GM10266 (cell line): ENCODE data around the gene EXD2.

ENCODE experiments used
- DNase-seq: peaks from one replicate; pipeline ENCODE4 v3.0.0; 2012; ENCODE audit errors: extremely low spot score
- TF ChIP-seq, protein P1 (sequence below): IDR thresholded peaks from 2 replicates; pipeline ENCODE4 v1.5.1; 2012; ENCODE audit warnings: mild to moderate bottlenecking, low read depth; ENCODE audit not compliant: control insufficient read depth, insufficient read depth; ENCODE audit errors: missing control alignments

Gene EXD2

DNA sequence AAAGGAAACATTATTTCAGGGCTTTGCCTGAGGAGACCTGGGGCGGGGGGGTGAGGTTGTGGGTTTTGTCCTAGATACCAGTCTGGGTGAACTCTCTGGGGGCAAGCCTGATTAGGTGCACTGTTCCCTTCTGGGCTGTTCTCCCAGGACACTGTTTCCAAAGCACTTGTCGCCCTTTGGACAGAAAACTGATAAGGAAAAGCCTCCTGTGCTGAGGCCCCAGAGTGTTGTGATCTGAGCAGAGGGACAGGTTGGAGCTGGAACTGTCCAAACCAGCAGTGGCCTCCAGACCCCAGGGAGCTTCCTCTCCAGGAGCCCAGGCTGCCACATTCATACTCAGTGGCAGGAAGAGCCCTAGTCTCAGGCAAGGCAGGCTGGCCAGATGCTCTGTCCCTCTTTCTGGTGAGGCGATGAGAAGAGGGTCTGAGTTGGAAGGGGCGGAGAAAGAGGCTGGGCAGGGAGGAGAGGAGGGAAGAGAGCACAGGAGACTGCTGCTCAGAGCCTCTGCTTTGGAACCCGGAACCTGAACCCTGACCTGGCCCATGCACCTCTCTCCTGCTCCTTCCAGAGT lies 70.5 kb downstream of the EXD2 start:
- no peak for DNase-seq
- TF ChIP-seq, protein P1, sequence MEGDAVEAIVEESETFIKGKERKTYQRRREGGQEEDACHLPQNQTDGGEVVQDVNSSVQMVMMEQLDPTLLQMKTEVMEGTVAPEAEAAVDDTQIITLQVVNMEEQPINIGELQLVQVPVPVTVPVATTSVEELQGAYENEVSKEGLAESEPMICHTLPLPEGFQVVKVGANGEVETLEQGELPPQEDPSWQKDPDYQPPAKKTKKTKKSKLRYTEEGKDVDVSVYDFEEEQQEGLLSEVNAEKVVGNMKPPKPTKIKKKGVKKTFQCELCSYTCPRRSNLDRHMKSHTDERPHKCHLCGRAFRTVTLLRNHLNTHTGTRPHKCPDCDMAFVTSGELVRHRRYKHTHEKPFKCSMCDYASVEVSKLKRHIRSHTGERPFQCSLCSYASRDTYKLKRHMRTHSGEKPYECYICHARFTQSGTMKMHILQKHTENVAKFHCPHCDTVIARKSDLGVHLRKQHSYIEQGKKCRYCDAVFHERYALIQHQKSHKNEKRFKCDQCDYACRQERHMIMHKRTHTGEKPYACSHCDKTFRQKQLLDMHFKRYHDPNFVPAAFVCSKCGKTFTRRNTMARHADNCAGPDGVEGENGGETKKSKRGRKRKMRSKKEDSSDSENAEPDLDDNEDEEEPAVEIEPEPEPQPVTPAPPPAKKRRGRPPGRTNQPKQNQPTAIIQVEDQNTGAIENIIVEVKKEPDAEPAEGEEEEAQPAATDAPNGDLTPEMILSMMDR, result no peak

DNA sequence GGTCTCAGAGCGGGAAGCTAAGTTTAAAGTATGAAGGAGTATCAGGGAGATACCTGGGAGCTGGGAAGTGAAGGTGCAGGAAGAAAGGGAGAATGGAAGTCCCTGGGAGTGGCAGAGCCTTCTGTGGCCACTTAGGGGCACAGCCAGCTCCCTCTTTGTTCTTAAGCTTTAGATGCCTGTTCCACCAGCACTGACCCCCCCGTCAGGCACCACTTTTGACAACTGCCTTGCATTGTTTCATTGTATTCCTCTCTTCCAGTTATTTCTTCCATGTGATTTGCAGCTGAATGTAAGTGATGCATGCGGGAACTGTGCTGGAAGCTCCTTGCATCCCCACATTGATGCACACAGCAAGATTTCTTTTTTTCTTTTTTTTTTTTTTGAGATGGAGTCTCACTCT lies 71.2 kb downstream of the EXD2 start:
- DNase-seq, result no peak
- TF ChIP-seq, protein P1, result no peak

DNA sequence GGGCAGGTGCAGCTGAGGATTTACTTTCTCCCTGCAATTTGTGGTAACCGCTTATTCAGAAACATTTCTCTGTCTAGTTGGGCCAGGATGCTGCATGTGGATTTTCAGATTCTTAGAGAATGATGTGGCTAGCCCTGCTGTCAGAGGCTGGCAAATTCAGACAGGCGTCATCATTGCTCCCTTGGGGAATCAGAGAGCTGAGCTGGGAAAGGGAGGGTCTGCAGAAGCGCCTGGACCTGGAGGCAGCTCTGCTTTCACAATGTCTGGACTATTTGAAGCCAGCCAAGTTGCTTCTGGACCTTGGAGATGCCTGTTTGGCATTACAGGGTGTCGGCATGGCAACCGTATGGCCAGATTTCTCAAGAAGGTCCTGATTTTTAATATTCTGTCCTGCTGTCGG lies 72.1 kb downstream of the EXD2 start:
- TF ChIP-seq, protein P1, result no peak
- DNase-seq, result no peak

DNA sequence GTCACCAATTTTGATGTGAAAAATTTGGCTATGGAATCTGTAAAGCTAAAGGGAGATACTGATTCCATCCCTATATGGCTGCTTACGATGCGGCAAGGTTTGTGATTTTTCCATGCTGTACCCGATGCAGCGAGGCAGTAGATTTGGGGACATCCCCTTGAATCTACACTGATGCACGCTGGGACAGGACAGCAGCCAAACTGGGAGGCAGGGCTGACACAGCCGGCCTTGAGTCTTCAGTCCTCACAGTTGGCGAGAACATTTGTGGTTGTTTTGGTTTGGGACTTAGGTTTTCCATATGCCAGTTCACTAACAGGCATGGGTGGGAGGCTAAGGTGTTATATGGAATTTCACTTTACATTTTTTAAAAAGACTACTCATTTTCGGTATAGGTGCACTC lies 72.5 kb downstream of the EXD2 start:
- TF ChIP-seq, protein P1, result no peak
- DNase-seq, result no peak

DNA sequence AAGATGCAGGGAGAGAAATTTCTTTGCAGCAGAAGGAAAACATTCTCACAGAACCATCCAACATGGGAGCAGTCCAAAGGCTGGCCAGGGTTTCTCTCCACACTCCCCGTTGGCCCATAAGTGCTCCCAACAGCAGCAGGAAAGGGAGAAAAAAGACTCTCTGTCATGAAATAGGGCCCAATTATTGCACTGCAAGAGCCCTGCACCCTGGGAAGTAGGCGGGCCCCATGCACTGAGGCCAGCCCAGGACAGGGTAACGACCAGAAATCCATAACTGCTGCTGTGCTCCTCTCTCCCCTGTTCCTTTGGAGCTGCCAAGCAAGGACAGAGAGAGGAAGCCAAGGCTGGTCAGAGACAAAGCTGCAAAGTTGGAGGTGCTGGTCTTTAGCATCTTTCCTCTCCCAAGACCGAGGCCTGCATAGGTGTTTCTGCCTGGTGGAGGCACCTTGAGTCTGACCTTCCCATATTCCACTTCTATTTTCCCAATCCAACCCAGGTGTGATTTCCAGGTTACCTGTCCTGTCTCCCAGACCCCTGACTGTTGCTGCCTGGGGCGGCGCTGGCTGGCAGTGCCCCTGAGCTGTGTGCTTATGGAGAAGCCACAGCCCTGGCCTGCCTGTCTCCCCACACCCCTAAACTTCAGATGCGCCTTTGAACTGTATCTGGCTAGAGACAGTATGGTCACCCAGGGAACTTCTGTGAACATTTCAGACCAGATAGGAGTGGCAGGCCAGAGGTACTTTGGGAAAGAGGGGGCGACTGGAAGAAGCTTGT lies 75.5 kb downstream of the EXD2 start:
- no peak for DNase-seq
- TF ChIP-seq, protein P1, result no peak

DNA sequence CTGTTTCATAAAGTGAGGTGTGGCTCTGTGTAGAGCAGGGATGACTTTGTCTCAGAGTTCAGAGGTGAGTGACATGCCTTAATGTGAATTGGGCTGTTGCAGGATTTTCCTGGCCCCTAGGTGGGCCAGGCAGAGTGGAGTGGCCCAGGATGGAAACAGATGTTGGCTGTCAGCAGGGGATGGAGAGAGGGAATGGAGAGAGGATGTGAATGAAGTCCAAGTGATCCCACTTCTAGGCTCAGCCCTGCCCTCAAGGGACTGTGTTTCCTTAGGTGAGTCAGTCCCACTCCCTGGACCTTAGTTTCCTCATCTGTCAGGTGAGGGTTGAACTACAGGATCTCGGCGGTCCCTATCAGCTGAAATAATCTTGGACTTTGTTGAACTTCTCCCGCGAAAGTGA lies 76.2 kb downstream of the EXD2 start:
- TF ChIP-seq, protein P1, result no peak
- DNase-seq, result no peak

DNA sequence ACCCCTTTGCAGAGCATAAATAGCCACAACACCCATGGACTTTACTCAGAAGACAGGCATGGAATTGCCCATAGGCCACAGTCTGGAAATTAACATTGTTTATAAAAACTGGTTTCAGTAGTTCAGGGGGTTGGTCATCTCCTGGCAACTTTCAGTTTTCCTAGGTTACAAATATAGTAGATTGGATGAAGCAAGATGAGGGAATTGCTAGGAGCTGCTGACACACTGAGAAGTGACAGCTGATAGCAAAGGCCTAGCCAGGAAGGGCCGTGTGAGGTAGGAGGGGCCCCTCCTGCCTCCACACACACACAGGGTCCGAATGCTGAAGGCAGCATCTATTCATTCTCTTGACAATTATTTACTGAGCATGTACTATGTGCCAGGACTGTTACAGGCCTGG lies 76.9 kb downstream of the EXD2 start:
- TF ChIP-seq, protein P1, result no peak
- no peak for DNase-seq
